Fibroblast of the aortic adventitia (primary cell): ENCODE data around the gene SH2B2. TPM values are rescaled to one million over a fixed set of nuclear protein-coding genes. Genes with fewer than 3 reads are reported as not detected.

ENCODE experiments used
- DNase-seq: peaks from one replicate; pipeline ENCODE4 v3.0.0-alpha.2; 2010; ENCODE audit warnings: low read depth
- H3K4me3 ChIP-seq: 2 replicates; pipeline ENCODE4 v1.5.1; 2011; ENCODE audit warnings: low read depth, mild to moderate bottlenecking, control low read depth, low read length, moderate library complexity
- total RNA-seq: library from RNA; depleted of rRNA; stranded (reverse); fragments of >200 nt; gene quantifications from 2 replicates; pipeline ENCODE4 v1.2.3, GENCODE V29; 2012; ENCODE audit warnings: low replicate concordance
- TF ChIP-seq, protein P1 (sequence below): IDR thresholded peaks from 2 replicates; pipeline ENCODE4 v1.5.1; 2011; ENCODE audit warnings: mild to moderate bottlenecking, low read length, control low read depth, inconsistent platforms; ENCODE audit not compliant: insufficient read depth

SH2B2 gene
- total RNA-seq, 1 donor: 2.0 TPM

GRCh38 chr7:102282465-102283362 is 4.0 kb upstream of the SH2B2 start:
- DNase-seq: no peak
- no peak overlapping the region for H3K4me3 ChIP-seq
- TF ChIP-seq, protein P1, sequence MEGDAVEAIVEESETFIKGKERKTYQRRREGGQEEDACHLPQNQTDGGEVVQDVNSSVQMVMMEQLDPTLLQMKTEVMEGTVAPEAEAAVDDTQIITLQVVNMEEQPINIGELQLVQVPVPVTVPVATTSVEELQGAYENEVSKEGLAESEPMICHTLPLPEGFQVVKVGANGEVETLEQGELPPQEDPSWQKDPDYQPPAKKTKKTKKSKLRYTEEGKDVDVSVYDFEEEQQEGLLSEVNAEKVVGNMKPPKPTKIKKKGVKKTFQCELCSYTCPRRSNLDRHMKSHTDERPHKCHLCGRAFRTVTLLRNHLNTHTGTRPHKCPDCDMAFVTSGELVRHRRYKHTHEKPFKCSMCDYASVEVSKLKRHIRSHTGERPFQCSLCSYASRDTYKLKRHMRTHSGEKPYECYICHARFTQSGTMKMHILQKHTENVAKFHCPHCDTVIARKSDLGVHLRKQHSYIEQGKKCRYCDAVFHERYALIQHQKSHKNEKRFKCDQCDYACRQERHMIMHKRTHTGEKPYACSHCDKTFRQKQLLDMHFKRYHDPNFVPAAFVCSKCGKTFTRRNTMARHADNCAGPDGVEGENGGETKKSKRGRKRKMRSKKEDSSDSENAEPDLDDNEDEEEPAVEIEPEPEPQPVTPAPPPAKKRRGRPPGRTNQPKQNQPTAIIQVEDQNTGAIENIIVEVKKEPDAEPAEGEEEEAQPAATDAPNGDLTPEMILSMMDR: no peak

GRCh38 chr7:102283477-102284189 is 3.0 kb upstream of the SH2B2 start:
- TF ChIP-seq, protein P1: no peak

GRCh38 chr7:102284399-102284798 is 2.3 kb upstream of the SH2B2 start:
- no peak overlapping the region for H3K4me3 ChIP-seq
- DNase-seq: no peak
- TF ChIP-seq, protein P1: no peak

More at GRCh38 chr7:102283477-102284189, 3.0 kb upstream of the SH2B2 start:
- no peak overlapping the region for H3K4me3 ChIP-seq
- no peak for DNase-seq

- H3K4me3 ChIP-seq: no peak overlapping the region
- no peak for DNase-seq
- TF ChIP-seq, protein P1: no peak
Measured at GRCh38 chr7:102284891-102285539, 1.7 kb upstream of the SH2B2 start.

DNA sequence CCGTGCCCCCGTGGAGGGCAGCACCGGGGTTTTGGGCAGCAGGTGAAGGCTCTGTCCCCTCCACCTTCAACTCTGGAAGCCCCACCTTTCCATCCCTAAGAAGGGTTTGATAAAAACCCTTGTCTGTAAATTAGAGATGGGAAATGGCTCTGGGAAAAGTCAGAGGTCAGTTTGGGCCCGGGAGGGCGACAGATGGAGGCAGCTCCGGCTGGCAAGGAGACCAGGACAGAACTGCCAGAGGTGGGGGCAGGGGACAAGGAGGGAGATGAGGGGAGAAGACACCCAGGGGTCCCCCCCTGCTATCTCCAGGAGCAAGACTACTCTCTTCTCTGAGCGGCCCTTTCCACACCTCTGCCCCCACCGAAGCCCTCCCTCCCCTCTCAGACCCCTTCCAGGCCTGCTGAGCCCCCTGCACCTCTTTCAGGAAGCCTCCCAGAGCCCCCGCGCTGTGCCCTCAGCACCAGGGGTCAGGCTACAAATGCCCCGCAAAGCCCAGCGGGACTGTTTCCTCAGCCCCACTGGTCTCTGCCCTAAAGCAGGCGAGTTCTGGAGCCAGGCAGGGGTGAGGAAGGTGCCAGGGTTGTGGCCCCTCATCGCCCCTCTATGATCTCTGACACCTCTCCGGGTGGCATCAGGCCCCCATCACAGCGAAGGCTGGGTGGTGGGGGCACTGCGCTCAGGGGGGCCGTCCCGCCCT is 980 bp upstream of the SH2B2 start:
- no peak overlapping the region for H3K4me3 ChIP-seq
- no peak for DNase-seq
- TF ChIP-seq, protein P1: no peak

DNA sequence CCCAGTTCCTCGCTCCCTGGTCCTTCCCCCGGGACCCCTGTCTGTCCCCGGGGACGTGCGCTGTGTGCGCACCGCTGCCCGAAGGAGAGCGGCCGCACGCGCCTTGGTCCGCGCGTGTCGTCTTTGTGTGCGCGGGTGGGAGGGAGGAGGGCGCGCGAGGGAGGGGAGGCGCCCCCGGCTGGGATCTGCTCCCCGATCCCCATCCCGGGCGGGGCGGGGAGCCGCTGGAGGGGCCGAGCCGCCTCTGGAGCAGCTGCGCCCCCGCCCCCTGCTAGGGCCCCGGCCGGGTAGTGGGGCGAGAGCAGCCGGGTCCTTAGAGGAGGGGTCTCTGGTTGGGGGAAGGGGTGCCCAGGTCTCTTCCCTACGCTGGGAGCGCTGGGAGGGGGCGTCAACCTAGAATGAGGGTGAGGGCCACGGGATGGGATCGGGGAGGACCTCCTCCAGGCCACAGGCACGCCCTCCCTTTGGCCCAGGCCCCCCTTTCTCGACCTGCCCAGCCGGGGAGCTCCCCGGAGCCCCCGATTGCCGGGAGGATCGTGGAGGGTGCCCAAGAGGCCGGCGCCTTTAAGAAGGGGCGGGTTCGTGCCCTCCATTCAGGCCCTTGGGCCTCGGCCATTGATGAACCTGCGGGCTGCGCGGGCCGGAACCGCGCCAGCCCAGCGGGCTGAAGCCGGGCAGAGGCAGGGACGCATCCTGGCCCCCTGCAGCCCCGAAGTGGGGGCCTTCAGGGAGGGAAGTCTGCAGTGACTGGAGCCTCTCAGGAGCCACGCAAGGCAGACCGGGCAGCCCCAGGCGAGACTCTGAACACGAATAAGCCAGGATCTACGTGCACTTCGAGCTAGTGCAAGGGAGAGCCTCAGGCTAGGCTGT is 678 bp downstream of the SH2B2 start:
- TF ChIP-seq, protein P1: no peak
- H3K4me3 ChIP-seq: peak overlapping the region; percentile 70
- DNase-seq: no peak
